ENCODE measurements around the gene TMEM184B.

DNA sequence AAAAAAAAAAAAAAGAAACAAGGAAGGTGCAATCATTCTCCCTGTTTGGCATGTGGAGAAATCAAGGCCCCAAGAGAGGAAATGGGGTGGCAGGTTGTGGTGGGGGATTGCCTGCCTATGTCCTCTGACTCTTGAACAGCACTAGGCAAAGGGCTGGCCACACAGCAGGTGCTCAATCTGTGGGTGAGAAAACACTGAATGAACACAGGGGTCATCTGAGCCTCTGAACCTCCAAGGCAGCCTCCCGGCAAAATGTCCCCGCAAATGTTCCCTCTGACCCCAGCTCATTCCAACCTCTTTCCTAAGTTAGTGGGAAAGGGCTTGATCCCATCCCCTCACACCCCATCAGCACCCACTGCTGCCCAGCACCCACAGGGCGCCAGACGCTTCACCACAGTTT lies 95.8 kb downstream of the TMEM184B start:
- TF ChIP-seq, protein P1, sequence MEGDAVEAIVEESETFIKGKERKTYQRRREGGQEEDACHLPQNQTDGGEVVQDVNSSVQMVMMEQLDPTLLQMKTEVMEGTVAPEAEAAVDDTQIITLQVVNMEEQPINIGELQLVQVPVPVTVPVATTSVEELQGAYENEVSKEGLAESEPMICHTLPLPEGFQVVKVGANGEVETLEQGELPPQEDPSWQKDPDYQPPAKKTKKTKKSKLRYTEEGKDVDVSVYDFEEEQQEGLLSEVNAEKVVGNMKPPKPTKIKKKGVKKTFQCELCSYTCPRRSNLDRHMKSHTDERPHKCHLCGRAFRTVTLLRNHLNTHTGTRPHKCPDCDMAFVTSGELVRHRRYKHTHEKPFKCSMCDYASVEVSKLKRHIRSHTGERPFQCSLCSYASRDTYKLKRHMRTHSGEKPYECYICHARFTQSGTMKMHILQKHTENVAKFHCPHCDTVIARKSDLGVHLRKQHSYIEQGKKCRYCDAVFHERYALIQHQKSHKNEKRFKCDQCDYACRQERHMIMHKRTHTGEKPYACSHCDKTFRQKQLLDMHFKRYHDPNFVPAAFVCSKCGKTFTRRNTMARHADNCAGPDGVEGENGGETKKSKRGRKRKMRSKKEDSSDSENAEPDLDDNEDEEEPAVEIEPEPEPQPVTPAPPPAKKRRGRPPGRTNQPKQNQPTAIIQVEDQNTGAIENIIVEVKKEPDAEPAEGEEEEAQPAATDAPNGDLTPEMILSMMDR (IDR thresholded peaks at IDR 0.05) = no peak
- TF ChIP-seq, protein P2, sequence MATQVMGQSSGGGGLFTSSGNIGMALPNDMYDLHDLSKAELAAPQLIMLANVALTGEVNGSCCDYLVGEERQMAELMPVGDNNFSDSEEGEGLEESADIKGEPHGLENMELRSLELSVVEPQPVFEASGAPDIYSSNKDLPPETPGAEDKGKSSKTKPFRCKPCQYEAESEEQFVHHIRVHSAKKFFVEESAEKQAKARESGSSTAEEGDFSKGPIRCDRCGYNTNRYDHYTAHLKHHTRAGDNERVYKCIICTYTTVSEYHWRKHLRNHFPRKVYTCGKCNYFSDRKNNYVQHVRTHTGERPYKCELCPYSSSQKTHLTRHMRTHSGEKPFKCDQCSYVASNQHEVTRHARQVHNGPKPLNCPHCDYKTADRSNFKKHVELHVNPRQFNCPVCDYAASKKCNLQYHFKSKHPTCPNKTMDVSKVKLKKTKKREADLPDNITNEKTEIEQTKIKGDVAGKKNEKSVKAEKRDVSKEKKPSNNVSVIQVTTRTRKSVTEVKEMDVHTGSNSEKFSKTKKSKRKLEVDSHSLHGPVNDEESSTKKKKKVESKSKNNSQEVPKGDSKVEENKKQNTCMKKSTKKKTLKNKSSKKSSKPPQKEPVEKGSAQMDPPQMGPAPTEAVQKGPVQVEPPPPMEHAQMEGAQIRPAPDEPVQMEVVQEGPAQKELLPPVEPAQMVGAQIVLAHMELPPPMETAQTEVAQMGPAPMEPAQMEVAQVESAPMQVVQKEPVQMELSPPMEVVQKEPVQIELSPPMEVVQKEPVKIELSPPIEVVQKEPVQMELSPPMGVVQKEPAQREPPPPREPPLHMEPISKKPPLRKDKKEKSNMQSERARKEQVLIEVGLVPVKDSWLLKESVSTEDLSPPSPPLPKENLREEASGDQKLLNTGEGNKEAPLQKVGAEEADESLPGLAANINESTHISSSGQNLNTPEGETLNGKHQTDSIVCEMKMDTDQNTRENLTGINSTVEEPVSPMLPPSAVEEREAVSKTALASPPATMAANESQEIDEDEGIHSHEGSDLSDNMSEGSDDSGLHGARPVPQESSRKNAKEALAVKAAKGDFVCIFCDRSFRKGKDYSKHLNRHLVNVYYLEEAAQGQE (IDR thresholded peaks at IDR 0.05; ENCODE audit: insufficient read depth in 1 of 2, low read depth in 2 of 2, low read length in 1 of 2) = no peak

Measured in Panc1 (cell line).